Right renal cortex interstitium (tissue), 3 donors: ENCODE results near the gene STAMBPL1. TPM values are rescaled to one million over a fixed set of nuclear protein-coding genes. Genes with fewer than 3 reads are reported as not detected.

Experiments used
- DNase-seq, 3 donors: peaks; one replicate each; pipeline ENCODE4 v3.0.0-alpha.2; 2013; ENCODE audit warnings: low read depth in 3 of 3, low spot score in 2 of 3
- polyA plus RNA-seq, 3 donors: library from polyadenylated mRNA; unstranded; fragments of 120-200 nt; gene quantifications; one replicate each; pipeline ENCODE4 v1.2.1, GENCODE V29; 2013; ENCODE audit not compliant: insufficient read length in 3 of 3

Gene STAMBPL1
- polyA plus RNA-seq, 3 donors = 1.7 to 2.0 (median 1.9) TPM

DNA sequence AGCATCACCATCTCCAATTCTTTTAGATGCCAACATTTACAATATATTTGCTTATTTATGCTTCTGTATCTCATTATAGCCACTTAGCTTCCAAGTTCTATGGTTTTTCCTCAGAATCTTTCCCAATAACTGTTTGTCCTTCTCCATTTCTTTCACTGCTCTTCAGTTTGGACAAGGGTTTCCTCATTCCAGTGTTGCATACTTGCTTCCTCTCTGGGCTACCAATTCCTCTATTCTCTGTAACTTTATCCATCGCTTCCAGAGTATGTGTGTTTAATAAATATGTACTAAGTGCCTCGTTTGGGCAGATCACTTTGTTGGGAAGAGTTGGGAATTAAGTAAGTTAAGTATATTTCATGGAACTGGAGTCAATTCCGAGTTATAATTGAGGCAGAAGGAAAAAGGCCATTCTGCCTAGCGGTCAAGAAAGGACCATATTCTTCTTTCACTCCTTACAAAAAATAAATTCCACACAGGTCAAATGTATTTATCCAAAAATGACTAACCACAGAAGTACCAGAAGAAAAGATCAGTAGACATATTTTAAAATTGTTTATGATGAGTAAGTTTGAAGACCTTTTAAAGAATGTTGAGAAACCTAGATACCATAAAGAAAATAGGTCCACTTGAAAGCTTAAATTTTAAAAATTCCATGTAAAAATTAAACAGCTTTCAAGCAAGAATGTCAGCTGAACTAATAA is 10.8 kb downstream of the STAMBPL1 start:
- DNase-seq = no peak

DNA sequence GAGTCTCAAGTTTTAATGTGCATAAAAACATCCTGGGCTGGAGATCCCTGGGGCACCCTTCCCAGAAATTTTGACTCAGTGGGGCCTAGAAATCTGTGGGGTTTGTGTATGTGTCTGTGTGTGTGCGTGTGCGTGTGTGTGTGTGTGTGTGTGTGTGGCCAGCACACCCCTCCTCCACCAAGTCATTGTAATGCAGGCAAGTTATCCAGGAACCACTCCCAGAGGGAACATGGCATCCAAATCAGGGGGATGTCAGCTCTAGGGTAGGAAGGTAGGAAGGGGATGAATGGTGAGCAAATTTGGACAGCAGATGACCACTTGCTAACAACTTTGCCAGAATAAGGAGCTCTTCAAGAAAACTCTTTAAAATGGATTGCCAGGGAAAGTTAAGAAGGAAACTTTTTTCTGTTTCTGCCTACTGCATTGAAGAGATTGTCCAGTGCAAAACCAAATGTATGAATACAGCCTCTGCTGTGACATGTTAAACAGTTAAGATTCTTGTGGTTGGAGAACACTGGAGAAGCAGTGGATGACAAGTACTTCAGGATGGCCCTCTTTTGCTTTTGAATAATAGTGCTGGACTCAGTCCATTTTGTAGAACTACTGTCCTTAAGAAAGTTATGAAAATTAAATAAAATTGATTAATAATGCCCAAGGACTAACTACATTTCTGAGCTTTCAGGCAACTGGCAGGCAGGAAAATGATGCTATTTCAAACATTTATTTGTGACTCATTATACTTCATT is 12.3 kb downstream of the STAMBPL1 start:
- DNase-seq = no peak

DNA sequence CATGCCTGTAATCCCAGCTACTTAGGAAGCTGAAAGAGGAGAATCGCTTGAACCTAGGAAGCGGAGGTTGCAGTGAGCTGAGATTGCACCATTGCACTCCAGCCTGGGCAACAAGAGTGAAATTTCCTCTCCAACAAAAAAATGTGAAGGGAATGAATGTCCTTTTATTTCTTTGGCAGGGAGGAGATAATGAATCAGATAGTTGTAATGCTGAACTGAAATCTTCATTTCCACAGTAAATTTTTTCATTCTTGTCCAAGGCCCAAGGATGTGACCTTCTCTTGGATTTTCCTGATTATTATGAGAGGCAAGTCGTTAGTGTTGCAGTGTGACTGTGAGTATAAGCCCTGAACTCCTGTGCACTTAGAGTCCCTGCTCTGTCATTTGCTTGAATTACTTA is 13.6 kb downstream of the STAMBPL1 start:
- no peak for DNase-seq

DNA sequence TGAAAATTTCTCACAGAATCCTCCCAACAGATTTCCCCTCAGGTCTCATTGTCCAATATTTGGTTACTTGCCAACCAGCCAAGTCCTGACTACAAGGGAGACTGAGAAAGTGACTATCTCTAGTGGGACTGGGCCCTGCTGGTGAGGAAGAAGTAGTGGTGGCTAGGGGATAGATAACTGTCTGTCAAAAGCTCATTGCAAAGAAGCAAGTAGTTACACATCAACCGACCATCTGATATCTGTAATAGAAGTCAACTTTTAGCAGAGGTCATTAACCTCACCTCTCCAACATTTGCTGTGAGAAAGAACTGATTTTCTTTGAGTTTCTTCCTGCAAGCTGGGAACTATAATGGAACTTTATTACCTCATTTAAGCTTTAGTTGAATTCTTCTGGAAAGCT is 15.2 kb downstream of the STAMBPL1 start:
- DNase-seq = no peak

DNA sequence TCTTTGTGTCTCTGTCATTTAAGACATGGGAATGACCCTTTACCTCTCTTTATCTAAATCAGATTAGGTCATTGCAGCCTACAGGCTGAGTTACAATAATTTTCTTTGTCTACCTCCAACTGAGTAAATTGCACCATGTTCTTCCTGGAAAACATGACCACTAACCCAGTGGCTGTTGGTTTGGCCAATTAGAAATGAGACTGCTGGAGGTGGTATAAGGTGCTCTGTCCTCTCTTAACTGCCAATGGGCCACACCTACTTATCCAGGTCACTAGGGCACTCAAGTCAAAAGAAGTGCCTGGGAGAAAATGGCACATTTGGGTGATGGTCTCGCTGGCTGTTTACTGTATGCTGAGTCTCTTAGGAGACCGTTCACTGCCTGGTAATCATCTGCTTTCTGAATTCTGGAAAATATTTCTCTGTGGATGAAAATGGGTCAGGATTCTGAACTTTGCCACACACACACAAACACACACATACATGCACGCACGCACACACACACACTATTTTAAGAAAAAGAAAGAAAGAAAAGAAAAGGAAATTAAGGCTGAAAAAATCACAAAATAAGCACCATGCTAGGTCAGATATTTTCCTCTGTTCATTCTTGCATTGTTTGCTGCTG is 16.4 kb downstream of the STAMBPL1 start:
- DNase-seq = no peak

DNA sequence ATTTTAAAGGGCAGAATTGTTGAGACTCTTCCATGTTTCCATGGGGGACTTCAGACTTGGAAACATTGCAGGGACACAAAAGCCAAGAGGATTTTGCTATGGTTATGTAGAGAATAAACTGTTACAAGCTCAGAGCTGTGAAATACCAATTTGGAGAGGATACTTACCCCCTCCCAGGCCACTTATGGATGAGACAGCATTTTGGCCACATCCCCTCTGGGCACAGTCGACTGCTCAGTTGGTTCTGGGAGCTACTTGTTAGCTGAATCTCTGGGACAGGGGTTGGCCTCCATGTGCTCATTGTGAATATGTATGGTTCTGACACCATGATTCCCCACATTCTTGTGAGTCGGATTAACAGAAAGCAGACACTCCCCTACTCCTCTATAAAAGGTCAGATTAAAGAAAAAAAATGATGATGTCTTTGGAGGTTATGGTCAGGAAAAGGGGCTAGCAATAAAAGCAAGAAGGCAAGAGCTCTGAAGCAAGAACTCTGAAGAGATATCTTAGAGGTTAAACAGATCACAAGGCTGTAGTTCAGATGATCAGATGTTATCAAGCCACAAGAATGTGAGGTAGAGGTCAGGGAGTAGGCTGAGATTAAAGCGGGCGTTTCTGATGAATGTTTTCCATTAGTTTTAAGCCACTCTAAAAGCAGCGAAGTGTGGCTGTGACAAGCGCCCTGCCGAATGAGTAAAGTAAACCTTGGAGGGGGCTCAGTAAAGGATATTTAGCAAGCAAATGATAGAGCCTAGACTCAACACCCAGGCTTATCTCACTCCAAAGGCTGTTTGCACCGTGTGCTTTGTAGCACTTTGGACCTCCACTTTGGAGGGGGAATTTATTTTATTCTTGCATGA is 17.2 kb downstream of the STAMBPL1 start:
- DNase-seq = no peak

DNA sequence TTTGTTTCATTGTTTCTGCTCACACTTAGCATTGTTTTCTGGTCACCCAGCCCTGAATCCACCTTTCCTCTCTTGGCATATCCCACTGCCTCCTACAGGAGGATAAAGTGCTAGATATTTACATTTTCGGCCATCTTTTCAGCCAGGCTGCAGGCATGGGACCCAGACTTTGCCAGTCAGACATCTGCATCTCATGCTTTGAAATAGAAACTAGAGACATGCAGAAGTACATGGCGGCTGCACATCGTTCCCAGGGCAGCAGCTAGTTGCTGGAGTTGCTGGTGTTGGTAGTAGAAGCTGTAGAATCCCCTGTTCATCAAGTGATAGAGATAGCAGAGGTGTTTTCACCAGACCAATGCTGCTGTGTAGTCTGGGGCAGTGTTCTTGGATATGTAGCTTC is 18.7 kb downstream of the STAMBPL1 start:
- DNase-seq = no peak

DNA sequence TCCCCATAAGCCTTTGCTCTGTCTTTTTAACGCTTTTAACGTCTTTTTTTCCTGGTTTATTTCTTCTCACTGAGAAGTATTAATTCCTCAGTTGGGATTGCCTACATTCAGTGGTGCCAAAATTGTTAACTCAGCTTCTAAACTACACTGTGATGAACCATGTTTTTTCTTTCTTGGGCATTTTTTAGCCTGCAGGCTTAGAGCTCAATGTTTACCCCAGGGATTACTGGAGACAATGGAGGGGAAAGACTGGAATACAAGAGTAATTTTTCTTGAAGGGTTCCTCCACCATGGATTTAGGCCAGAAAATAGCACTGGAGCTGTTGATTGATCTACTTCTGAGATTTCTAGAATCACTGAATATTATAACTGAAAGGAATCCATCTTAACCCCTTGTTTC is 19.8 kb downstream of the STAMBPL1 start:
- DNase-seq = no peak

DNA sequence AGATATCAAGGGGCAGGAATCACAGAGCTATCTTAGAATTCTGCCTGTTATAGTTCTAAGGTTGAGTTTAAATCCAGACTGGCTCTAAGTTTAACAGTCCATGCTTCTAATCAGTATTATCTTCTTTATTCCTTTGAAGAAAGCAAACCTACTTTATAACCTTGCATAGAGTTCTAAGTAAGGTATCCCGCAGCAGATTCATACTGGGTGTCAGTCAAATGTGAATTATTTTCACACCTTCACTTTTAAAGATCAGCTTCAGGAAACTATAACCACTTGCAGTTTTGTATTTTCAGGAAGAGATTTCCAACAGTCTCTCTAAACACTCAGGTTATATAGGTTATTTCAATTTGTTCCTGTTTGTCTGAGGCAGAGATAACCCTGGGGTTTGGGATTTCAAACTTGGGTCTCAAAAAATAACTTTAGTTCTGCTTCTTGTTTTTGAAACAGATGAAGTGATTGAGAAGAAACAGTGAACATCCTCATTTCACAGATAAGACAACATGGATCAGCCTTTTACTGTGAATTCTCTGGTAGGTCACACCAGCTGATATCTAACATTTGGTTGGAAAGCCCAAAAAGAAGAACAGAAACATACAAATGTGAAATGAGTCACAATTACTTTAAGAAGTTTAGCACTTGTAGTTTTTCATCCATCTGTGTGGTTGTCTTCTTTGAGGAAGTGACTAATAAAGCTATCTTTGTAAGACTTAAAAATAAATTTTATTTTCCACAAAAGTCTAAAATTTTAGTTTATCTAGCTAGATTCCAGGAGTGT is 21.4 kb downstream of the STAMBPL1 start:
- no peak for DNase-seq

DNA sequence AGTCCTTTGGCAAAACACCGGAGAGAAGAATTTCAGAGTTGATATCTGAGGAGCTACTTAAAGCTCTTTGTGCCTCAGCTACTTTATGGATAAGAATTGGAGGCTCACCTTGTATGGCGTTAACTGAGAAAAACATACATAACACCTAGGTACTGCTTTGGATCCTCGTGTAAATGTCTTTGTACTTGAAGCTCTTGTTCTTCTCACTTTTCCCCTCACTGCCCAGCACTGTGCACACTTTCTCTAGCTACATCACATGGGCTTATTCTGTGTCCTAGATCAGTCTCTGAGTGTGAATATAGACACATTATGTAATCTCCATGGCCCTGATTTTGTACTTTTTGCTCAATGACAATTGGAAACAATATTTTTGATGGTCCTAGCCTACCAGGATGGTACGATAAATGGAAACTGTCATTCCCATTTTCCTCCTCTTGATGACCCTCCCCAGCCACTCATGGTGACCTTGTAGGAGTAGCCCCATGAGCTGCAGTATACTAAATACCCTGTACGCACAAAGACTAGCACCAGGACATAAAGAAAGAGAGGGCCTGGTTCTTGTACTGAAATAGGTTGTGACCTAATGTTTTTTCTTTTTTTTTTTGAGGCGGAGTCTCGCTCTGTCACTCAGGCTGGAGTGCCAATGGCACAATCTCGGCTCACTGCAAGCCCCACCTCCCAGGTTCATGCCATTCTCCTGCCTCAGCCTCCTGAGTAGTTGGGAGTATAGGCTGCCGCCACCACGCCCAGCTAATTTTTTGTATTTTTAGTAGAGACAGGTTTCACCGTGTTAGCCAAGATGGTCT is 22.1 kb downstream of the STAMBPL1 start:
- DNase-seq = no peak

DNA sequence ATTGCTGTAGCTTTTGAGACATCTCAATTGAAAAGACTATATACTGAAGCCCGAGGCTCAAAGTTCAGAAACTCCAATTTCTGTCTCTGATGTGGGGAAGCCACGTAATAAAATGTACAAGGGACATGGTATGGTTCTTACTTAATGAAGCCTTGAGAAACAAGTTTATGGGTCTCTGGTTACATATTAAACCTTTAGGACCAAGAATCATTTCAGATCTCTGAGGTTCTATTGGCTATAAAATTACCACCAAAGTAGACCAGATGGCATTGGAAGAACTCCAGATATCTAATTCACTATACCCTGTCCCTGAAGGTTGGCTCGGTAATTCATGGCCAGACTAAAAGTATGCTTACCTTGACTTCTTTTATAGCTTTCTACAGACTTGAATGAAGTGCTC is 23.7 kb downstream of the STAMBPL1 start:
- DNase-seq = no peak

DNA sequence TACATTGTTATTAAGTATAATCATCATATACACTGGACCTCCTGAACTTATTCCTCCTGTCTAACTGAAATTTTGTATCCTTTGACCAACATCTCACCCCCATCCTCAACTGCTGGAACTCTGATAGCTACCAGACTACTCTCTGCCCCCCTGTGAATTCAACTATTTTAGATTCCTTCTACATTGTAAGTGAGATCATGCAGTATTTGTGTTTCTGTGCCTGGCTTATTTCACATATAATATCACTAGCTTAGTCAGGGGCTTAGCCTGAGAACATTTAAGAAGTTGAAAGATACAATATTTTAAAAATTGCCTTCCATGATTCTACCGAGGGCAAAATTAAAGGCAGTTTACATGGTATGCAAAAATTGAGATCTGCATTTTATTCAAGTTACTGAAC is 26.9 kb downstream of the STAMBPL1 start:
- no peak for DNase-seq

DNA sequence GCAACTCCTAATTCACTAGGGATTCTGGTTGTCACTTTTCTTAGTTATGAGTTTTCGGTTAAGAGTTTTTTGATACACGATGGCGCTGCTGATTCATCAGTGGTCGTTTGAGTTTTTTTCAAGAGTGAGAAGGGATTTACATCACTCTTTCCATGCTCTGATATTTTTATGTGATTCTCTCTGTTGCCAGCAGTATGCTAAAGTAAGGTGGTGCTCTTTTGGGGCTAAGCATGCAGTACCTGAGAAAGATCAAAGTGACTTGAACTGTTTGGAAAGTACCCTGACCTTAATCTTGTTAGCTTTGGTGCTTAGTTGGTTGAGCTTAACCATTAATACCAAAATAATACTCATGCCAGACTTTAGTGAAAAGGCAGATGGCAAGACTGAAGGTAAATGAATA is 28.1 kb downstream of the STAMBPL1 start:
- DNase-seq = no peak

DNA sequence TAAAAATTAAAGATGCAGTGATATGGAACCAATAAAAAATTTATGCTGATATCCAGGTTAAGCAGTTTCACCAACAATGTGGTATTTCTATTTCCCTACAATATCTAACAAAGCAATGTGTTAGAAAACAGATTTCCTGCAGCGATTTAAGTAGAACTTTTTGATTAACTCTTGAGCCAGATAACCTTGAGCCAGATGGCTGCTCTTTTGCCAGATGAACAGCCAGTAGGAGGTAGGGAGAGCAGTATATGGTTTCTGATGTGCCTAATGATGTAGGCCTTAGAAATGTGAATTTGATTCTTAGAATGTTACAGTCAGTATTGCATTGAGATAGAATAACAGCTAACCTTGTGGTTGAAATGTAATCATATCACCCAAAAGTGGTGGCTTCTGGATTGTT is 31.1 kb downstream of the STAMBPL1 start:
- no peak for DNase-seq

DNA sequence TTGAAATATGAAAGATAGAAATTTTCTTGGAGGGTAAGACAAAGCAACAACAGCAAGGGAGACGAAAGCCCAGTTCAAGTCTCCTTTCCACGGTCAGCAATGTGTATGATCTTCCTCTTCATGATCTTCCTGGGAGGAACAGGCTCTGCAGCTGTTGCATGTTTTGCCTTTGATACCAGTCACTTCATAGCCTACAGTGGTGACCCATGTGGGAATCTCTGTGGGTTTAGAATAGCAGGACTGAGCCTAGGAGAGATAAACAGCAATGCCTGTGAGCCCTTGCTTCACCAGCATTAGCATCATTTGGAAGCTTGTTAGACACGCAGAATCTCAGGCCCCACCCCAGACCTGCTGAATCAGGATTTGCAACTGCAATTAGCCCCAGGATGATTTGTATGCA is 31.8 kb downstream of the STAMBPL1 start:
- no peak for DNase-seq

DNA sequence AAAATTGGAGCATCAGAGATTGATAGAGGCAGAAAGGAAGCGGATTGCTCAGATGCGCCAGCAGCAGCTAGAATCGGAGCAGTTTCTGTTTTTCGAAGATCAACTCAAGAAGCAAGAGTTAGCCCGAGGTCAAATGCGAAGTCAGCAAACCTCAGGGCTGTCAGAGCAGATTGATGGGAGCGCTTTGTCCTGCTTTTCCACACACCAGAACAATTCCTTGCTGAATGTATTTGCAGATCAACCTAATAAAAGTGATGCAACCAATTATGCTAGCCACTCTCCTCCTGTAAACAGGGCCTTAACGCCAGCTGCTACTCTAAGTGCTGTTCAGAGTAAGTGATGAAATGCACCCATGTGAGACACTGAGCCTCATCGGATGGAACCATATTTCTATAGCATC is 33.1 kb downstream of the STAMBPL1 start:
- DNase-seq = no peak

DNA sequence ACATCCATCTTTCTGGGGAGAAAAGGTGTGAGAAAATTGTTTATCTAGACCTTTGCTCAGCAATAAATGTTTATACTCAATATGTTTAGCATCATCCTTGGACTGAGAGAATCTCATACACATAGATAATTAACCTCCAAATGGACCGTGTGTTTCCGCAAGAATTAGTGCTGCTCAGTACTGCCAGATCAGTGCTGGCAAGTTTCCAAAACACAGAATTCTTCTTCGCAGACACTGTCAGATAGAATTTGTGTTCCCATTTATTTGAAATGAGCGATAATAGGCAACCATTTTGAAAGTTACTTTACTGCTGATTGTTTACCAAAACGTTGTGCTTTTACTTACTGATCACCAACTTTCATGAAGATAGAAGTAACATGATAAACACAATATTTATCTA is 33.7 kb downstream of the STAMBPL1 start:
- DNase-seq = no peak

DNA sequence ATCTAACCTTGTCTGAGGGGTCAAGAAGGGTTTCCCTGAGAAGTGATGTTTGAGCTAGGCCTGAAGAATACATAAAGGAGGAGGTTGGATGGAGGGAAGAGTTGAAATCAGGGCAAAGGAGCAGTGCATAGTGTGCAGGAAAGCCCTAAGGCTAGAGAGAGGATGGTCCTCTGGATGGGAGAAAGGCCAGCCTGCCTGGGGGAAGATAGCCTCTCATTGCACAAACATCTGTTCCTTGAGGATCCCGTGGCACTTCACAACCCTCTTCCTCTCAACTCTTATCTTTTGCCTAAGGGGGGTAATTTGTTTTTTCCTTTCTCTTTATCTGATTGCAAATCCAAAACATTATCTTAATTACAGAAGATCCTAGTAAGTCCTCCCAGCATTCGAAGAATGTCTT is 35.7 kb downstream of the STAMBPL1 start:
- no peak for DNase-seq

DNA sequence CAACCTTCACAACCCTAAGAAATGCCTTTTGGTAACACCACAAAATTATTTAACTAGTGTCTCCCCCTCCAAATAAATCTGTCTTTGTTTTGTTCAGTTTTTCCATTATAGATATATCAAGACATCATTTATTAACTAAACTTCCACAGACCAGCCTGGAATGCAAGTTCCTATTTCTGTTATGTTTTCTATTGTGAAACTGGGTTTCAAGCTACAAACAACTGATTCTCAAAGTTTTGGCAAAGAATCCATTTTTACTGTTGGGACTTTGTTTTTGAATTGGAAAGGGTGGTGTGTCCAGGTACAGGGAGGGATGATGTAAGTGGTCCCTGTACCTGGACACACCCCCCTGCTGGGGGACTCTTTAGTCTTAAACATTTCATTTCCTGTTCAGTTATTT is 36.2 kb downstream of the STAMBPL1 start:
- no peak for DNase-seq

DNA sequence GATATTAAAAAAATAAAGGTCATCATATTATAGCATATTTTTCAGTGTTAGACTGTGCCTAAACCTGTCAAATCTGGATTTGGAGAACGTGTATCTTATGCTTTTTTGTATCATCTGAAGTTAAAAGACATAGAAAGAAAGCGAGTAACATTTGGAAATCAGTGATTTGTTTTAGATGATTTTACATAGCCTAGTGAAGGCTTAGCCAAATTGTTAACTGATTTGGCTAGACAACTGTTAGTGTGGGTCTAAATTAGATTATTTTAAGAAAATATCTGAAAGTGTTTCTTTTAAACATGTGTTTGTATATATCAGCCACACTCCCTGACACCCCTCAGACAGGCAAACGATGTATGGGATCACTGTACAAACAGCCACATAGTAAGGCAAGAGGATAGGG is 36.9 kb downstream of the STAMBPL1 start:
- DNase-seq = no peak
